Rectal smooth muscle tissue (tissue), 1 donor: ENCODE measurements around the gene COL25A1.

Experiments
- H3K27ac ChIP-seq: one replicate; pipeline ENCODE4 v1.7.0; 2013; ENCODE audit warnings: low read depth, low read length, inconsistent platforms
- H3K27me3 ChIP-seq: one replicate; pipeline ENCODE4 v1.7.0; 2013; ENCODE audit warnings: low read length; ENCODE audit not compliant: control insufficient read depth, insufficient read depth
- H3K36me3 ChIP-seq: one replicate; pipeline ENCODE4 v1.7.0; 2013; ENCODE audit warnings: low read length; ENCODE audit not compliant: control insufficient read depth, insufficient read depth
- H3K4me1 ChIP-seq: one replicate; pipeline ENCODE4 v1.7.0; 2013; ENCODE audit warnings: low read length; ENCODE audit not compliant: control insufficient read depth, insufficient read depth
- H3K4me3 ChIP-seq: one replicate; pipeline ENCODE4 v1.7.0; 2013; ENCODE audit warnings: low read length
- H3K9ac ChIP-seq: one replicate; pipeline ENCODE4 v1.7.0; 2013; ENCODE audit warnings: low read length

The COL25A1 gene

DNA sequence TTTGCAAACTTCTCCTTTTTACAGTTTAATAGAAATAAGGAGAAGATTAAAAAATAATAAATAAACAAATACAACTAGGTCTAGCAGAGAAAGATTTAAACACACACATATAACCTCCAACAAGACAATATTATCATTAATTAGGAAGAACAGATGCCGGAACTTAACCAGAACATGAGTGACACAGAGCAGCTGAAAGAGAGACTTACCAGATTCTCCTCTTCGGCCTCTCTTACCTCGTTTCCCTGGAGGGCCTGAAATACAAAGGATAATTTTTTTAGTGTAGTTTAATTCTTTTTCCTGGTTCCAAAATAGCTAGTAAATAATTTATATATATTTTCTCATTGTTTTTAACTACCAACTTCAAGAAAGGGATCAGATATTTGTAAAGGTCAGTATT lies 252.5 kb downstream of the COL25A1 start:
- Histone ChIP-seq H3K4me1 (no peaks in the 10 kb centered on the region), H3K9ac (no peak overlapping the region), H3K36me3 (no peaks in the 10 kb centered on the region), H3K27me3 (no peaks in the 10 kb centered on the region), H3K4me3 (no peak overlapping the region), H3K27ac (no peak overlapping the region)

DNA sequence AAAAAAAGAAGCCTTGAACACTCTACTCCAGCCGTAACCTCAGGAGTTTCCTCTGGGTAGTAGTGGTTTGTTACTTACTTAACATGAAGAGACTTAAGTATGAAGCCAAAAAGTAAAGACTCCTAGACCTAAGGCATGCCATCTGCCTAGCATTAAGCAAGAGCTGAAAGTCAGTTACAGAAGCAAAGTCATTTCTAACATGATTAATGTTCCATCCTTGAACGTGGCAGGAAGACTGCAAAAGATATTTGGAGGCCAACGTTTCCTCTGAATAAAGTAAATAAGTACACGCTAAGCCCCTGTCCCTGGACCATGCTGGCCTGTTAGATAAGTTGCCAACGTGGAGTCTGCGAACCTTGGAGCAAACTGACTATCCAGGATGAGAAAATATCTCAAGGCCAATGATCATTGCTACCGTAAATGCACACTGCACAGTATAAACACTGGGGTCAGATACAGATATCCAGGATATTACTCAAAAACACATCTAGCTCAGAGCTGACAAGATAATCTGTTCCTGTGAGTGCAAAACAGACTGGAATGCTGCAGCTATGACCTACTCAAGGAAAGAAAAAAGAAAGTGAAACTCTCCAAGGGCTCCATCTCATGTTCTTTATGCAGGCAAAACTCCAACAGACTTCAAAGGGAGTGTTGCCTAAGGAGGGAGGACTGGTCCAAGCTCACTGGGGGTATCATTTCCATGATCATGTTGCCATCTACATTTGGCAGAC lies 255.8 kb downstream of the COL25A1 start:
- H3K4me3 ChIP-seq = peak overlapping the region; percentile 45
- H3K27ac ChIP-seq = no peak overlapping the region
- no peak overlapping the region for H3K9ac ChIP-seq
- H3K27me3 ChIP-seq = no peaks in the 10 kb centered on the region
- no peaks in the 10 kb centered on the region for H3K36me3 ChIP-seq
- H3K4me1 ChIP-seq = no peaks in the 10 kb centered on the region

DNA sequence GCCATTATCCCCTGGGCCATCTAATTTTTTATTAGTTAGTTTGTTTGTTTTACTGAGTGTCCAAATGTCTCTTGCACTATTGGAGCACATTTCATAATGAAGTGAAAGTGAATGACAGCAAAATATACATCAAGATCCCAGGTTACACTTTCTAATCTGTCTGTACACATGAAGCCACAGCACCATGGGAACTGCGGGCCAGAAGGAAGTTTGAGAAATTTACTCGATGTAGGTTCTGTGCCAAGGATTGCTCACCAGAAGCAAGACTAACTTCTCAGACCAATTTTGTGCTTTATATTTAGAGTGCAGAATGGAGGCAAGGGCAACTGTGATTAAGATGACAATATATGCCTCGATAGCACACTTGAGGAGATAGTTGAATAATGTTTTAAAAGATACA lies 258.0 kb downstream of the COL25A1 start:
- Histone ChIP-seq H3K4me3 (no peak overlapping the region), H3K36me3 (no peaks in the 10 kb centered on the region), H3K9ac (no peak overlapping the region), H3K4me1 (no peaks in the 10 kb centered on the region), H3K27ac (no peak overlapping the region), H3K27me3 (no peaks in the 10 kb centered on the region)

DNA sequence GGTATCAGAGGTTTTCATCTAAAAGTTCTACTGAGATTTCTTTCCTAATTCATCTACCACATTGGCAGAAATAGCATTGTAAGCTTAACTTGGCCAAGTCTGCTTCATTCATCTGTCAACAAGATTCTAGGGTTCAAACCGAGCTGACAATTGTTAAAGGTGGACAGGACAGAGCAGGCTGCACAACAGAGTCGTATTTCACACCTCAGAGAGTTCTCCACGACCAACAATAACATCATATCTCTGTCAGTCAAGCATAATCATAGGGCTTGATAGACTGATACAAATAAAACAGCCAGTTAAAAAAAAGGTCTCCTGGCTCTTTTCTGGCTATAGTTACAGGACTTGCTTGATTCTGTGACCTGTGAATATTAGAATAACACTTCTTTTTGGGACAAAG lies 259.2 kb downstream of the COL25A1 start:
- H3K27me3 ChIP-seq = no peaks in the 10 kb centered on the region
- H3K4me1 ChIP-seq = no peaks in the 10 kb centered on the region
- no peaks in the 10 kb centered on the region for H3K36me3 ChIP-seq
- H3K27ac ChIP-seq = no peak overlapping the region
- H3K9ac ChIP-seq = no peak overlapping the region
- no peak overlapping the region for H3K4me3 ChIP-seq

DNA sequence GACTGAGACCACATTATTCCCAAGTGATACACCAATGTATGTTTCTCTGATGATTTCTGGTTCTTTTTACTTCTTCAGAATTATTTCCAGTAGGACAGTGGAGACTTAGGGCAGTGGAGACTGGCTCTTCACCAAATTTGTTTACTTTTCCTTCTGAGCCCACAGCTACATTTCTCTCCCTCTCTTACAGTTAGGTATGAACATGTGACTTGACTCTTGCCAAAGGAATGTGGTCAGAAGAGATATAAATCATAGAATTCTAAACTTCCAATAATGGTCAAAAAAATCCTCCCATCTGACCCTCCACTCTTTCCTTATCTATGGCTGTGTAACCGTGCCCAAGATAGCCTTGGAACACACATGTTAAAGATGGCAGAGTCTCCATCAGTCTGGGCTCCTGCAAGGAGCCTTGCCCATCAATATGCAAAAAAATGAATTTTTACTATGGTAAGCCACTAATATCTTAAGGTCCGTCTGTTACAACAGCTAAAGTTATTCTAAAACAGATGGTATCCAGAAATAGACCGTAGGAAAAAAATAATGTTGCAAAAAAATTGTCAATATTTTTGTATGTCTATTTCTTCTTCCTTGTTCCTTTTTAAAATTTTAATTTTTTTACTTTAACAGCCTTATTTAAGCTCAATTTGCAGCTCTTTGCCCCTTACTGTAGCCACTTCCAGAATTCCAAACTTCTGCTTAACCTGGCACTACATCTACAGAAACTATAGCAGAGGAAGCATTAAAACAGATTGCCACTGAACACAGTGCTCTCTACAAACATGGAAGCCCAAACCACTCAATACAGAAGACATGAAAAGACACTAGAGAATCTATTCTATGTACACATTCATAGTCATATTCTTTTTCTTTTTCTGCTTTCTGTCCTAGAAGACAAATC lies 260.7 kb downstream of the COL25A1 start:
- Histone ChIP-seq H3K27ac (no peak overlapping the region), H3K9ac (no peak overlapping the region), H3K27me3 (no peaks in the 10 kb centered on the region), H3K4me1 (no peaks in the 10 kb centered on the region), H3K36me3 (no peaks in the 10 kb centered on the region), H3K4me3 (no peak overlapping the region)

DNA sequence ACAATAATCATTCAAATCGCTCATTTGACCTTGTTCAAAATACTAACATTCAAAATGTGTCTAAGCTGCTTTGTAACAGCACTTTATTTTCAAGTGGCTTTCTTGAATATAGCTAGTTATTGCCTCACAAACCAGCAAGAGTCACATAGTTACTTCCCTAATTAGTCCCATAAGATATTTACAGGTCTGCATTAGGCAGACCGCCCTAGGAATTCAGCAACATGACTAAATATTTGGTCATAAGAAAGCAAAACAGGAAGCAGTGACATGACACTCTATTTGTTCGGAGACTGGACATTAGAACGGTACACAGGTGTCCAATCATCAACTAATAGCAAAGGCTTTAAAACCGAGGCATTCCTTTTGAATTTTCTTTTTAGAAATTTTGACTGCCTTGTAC lies 262.0 kb downstream of the COL25A1 start:
- no peaks in the 10 kb centered on the region for H3K36me3 ChIP-seq

DNA sequence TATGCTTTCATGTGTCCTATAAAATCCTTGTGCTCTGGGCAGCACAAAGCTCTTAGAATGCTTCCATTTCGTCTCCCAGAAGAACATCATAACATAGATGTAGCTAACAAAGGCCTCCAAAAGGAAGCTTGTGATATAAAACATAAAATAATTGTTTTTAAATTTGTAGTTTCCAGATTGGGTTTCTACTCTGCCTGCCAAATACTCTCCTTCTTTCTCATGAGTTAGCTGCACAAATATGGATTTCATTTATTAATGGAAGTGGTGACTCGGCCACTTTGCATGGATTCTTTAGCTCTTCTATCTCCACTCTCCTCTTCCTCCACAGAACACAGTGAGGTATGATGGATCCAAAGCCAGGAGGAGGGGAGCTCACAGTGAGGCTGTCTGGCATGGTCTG lies 265.4 kb downstream of the COL25A1 start:
- H3K27me3 ChIP-seq = no peaks in the 10 kb centered on the region
- no peak overlapping the region for H3K9ac ChIP-seq
- no peak overlapping the region for H3K4me3 ChIP-seq
- no peaks in the 10 kb centered on the region for H3K4me1 ChIP-seq
- no peak overlapping the region for H3K27ac ChIP-seq
- no peaks in the 10 kb centered on the region for H3K36me3 ChIP-seq

More for the DNA sequence above, 262.0 kb downstream of the COL25A1 start:
- no peak overlapping the region for H3K27ac ChIP-seq
- H3K4me3 ChIP-seq = no peak overlapping the region
- no peaks in the 10 kb centered on the region for H3K4me1 ChIP-seq
- no peak overlapping the region for H3K9ac ChIP-seq
- no peaks in the 10 kb centered on the region for H3K27me3 ChIP-seq

DNA sequence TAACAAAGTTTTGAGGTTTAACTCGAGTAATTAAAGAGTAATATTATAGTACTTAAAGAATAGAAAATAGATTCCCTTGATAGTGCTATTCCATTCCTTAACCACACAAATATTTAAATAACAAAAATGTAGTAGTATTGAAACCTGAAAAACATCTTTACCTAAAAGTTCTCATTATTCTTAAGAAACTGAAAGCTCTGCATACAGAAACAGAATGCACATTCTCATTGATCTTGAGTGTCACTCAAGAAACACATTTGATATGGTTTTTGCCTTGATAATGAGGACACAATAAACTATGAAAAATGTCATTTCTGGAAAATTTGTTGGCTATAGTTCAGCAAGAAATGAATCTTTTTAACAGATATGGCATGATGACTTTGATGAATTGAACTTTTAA lies 268.5 kb downstream of the COL25A1 start:
- no peaks in the 10 kb centered on the region for H3K36me3 ChIP-seq
- H3K4me3 ChIP-seq = no peak overlapping the region
- no peaks in the 10 kb centered on the region for H3K27me3 ChIP-seq
- no peak overlapping the region for H3K9ac ChIP-seq
- H3K4me1 ChIP-seq = no peaks in the 10 kb centered on the region
- no peak overlapping the region for H3K27ac ChIP-seq

DNA sequence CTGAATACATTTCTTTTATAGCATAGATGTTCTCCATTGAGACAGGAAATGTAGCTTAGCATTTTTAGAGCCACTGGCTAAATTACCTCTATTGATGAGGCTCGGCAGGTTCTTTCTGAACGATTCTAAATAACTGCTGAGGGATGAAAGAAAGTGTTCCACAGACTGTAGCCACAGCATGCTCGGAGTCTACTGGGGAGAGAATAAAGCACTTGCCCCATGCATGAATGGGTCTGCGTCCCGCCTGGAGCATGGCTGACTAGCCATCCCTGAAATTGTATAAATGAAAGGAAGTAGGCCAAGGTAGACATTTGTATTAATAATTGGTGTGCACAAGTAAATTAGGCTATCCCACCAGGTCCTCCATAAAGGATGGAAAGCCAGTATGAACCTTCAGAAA lies 269.8 kb downstream of the COL25A1 start:
- H3K4me1 ChIP-seq = no peaks in the 10 kb centered on the region
- no peaks in the 10 kb centered on the region for H3K27me3 ChIP-seq
- H3K9ac ChIP-seq = no peak overlapping the region
- H3K27ac ChIP-seq = no peak overlapping the region
- H3K36me3 ChIP-seq = no peaks in the 10 kb centered on the region
- H3K4me3 ChIP-seq = no peak overlapping the region

DNA sequence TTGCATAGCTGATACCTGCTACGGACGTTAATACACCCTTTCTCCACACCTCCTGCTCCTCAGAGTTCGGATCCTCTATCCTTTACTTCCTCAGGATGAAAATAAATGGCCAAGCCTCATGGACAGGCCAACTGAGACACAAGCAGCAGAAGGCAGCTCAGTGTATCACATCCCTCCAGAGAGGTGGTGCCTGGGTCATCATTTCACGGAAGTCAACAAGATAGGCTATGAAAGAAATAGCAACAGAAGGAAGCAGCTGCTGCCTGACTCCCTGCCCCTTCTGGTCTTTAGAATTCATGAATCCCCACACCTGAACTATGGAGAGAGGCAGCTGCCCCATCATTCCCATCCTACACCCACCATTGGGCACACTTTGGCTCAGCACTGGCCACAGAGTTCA lies 272.5 kb downstream of the COL25A1 start:
- Histone ChIP-seq H3K4me1 (no peaks in the 10 kb centered on the region), H3K27me3 (no peaks in the 10 kb centered on the region), H3K4me3 (no peak overlapping the region), H3K36me3 (no peaks in the 10 kb centered on the region), H3K9ac (no peak overlapping the region), H3K27ac (no peak overlapping the region)

DNA sequence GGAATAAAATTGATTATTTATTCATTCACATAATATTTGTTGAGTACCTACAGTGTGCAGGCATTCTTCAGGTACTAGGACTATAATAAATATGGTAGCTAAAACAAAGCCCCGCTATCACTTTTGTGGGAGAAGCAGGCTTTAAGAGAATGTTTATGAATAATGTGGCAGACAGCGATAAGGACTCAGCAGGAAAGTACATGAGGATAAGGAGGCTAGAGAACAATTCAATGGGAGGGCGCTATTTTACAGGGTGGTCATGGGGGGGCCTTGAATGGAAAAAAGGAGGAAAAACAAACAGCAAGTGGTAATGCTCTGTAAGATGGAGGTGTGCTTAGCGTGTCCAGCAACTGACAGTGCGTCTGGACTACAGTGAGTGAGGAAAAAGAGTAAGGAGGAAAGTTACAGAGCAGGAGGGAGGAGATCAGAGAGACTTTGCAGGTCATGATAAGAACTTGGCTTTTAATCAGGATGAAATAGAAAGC lies 275.4 kb downstream of the COL25A1 start:
- Histone ChIP-seq H3K4me1 (no peaks in the 10 kb centered on the region), H3K9ac (no peak overlapping the region), H3K27ac (no peak overlapping the region), H3K27me3 (no peaks in the 10 kb centered on the region), H3K36me3 (no peaks in the 10 kb centered on the region), H3K4me3 (no peak overlapping the region)

DNA sequence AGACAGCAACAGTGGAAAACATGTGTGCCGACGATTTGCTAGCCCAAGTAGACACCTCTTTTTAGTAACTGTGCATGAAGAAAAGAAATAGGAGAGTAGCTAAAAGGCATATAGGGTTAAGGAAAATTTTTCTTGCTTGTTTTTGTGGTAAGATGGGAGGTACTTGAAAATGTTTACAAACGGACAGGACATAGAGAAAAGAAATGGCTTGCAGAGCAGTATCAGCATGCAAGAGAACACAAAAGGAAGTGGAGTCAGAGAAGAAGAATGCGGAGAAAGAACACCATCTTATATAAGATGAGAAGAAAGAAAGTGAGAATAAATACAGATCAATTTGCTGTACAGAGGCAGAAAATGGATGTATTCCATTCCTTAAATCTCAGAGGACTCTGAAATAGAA lies 275.9 kb downstream of the COL25A1 start:
- Histone ChIP-seq H3K4me1 (no peaks in the 10 kb centered on the region), H3K27me3 (no peaks in the 10 kb centered on the region), H3K4me3 (no peak overlapping the region), H3K9ac (no peak overlapping the region), H3K36me3 (no peaks in the 10 kb centered on the region), H3K27ac (no peak overlapping the region)
